Neutrophil (primary cell): ENCODE results near the gene RIMS3.

Source experiments
- H3K27ac ChIP-seq: fragments of 200-600 bp; sonication (generic); 2 replicates; pipeline ENCODE4 v1.5.1; 2016; ENCODE audit warnings: mild to moderate bottlenecking, moderate library complexity
- H3K27me3 ChIP-seq: fragments of 200-600 bp; sonication (generic); 2 replicates; pipeline ENCODE4 v1.6.0; 2016; ENCODE audit warnings: mild to moderate bottlenecking
- H3K36me3 ChIP-seq: fragments of 200-600 bp; sonication (generic); 2 replicates; pipeline ENCODE4 v1.5.1; 2017
- H3K4me1 ChIP-seq, 2 experiments: fragments of 200-600 bp in 1 of 2; sonication (generic) in 1 of 2; 1 replicate in 1 of 2; 2 replicates in 1 of 2; pipeline versions ENCODE4 v1.5.1 to v1.6.1; 2013 to 2016; ENCODE audit warnings: low read depth in 1 of 2, low read length in 1 of 2, mild to moderate bottlenecking in 1 of 2, moderate library complexity in 1 of 2; ENCODE audit not compliant: control insufficient read depth in 1 of 2, insufficient read depth in 1 of 2
- H3K4me3 ChIP-seq, 2 experiments: fragments of 200-600 bp in 1 of 2; sonication (generic) in 1 of 2; 1 replicate in 1 of 2; 2 replicates in 1 of 2; pipeline ENCODE4 v1.5.1; 2013 to 2016; ENCODE audit warnings: low read depth in 1 of 2, low read length in 1 of 2, mild to moderate bottlenecking in 1 of 2, moderate library complexity in 1 of 2
- H3K9me3 ChIP-seq: fragments of 200-600 bp; sonication (generic); 2 replicates; pipeline ENCODE4 v1.5.1; 2016
- TF ChIP-seq, protein P1 (sequence below): fragments of 200-600 bp; sonication (generic); IDR thresholded peaks from 2 replicates; pipeline ENCODE4 v1.5.1; 2016; ENCODE audit warnings: antibody characterized with exemption

The RIMS3 gene

DNA sequence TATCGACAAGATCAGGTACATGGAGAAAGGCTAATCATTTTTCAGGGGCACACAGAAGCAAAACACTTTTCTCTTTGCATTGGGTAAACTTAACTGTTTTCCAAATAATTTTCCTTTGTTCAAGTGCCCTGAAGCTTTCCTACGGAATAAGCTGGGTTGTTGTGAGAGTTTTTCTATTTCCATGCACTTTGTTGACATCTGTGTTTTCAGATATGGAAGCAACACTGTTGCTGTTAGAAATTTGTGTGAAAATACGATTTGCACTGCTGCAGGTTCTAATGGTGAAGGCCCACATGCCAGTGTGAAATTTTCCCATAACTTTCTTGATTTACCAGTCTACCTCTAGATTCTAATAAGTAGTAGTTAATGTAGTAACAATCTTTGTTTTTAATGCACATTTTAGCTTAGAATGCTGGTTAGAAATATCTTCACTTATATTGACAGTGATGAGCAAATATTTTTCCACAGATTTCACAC is 44.4 kb upstream of the RIMS3 start:
- H3K4me1 ChIP-seq, result peaks cover 40 to 64% of the 10 kb centered on the region in 2 experiments
- H3K4me3 ChIP-seq, result peak overlapping the region; percentile 51 to 67
- no peaks in the 10 kb centered on the region for H3K9me3 ChIP-seq
- H3K27me3 ChIP-seq, result no peaks in the 10 kb centered on the region
- peak overlapping the region; percentile 80 for H3K27ac ChIP-seq
- TF ChIP-seq, protein P1, sequence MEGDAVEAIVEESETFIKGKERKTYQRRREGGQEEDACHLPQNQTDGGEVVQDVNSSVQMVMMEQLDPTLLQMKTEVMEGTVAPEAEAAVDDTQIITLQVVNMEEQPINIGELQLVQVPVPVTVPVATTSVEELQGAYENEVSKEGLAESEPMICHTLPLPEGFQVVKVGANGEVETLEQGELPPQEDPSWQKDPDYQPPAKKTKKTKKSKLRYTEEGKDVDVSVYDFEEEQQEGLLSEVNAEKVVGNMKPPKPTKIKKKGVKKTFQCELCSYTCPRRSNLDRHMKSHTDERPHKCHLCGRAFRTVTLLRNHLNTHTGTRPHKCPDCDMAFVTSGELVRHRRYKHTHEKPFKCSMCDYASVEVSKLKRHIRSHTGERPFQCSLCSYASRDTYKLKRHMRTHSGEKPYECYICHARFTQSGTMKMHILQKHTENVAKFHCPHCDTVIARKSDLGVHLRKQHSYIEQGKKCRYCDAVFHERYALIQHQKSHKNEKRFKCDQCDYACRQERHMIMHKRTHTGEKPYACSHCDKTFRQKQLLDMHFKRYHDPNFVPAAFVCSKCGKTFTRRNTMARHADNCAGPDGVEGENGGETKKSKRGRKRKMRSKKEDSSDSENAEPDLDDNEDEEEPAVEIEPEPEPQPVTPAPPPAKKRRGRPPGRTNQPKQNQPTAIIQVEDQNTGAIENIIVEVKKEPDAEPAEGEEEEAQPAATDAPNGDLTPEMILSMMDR, result no peak
- H3K36me3 ChIP-seq, result no peaks in the 10 kb centered on the region

DNA sequence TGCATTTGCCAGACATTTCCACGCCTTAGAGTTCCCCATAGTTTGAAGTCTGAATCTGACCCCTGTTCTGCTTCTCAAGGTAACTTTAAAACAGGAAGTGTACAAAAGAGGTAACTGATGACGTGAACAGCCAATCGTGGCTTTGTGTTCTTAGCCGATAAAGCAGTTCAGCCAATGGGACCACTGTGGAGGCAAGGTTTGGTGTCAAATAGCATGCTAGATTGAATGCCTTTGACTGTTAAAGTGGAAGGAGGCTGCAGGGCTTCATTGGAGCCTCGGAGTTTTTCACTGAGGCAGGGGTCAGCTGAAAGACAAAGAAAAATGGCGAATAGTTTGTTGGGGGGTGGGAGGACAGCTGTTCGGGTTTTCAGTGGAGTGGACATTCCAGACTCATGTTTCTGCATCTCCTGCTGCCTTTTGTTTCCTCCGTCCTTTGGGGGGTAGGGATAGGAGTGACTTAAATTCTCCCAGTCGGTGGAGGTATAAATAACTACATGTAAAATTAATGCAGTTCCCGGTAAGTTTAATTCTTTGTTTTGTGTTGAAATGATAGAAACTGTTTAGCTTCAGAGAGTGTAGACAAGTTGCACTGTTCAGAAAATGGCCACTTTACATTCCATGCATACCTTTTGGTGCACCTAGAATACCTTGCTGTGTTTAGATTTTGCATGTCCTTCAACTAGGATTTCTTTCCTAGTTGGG is 43.8 kb upstream of the RIMS3 start:
- Histone ChIP-seq H3K9me3 (no peaks in the 10 kb centered on the region), H3K4me1 (peaks cover 40 to 60% of the 10 kb centered on the region in 2 experiments), H3K4me3 (peak overlapping the region; percentile 51 to 67), H3K36me3 (no peaks in the 10 kb centered on the region), H3K27ac (peak overlapping the region; percentile 80), H3K27me3 (no peaks in the 10 kb centered on the region)
- TF ChIP-seq, protein P1, result no peak

DNA sequence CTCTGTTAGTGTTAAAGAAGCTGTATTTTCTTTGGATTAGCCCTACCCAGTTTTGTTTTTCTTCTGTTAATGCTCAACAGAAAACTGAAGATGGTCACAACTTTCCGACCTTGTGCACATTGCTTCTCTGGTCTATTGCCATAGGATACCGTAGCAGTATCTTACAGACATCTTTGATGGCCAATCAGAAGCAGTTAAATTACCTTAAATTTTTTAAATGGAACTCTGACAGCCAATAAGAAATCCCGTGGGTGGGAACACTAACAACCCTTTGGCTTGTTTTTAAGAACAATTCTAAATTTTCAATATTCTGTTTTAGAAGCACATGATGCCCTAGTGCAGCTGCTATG is 43.2 kb upstream of the RIMS3 start:
- Histone ChIP-seq H3K36me3 (no peaks in the 10 kb centered on the region), H3K4me1 (peaks cover 39 to 56% of the 10 kb centered on the region in 2 experiments), H3K9me3 (no peaks in the 10 kb centered on the region), H3K4me3 (peak overlapping the region; percentile 51 to 67), H3K27me3 (no peaks in the 10 kb centered on the region), H3K27ac (peak overlapping the region; percentile 80)
- TF ChIP-seq, protein P1, result no peak

DNA sequence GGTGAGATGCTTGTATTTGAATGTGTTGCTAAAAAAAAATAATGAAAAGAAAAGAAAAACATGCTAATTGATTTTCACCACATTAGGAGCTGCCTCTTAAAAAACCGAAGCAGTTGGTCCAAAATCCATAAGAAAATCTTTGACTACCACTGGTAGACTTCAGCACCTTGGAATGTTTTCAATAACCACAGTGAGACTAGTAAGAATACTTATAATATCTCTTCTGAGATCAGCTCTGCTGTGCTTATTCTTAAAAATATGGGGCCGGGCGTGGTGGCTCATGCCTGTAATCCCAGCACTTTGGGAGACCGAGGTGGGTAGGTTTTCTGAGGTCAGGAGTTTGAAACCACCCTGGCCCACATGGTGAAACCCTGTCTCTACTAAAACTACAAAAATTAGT is 41.1 kb upstream of the RIMS3 start:
- H3K9me3 ChIP-seq, result no peaks in the 10 kb centered on the region
- no peaks in the 10 kb centered on the region for H3K36me3 ChIP-seq
- no peak overlapping the region for H3K4me3 ChIP-seq
- no peak overlapping the region for H3K27ac ChIP-seq
- TF ChIP-seq, protein P1, result no peak
- peaks cover 34 to 49% of the 10 kb centered on the region in 2 experiments for H3K4me1 ChIP-seq
- H3K27me3 ChIP-seq, result no peaks in the 10 kb centered on the region

DNA sequence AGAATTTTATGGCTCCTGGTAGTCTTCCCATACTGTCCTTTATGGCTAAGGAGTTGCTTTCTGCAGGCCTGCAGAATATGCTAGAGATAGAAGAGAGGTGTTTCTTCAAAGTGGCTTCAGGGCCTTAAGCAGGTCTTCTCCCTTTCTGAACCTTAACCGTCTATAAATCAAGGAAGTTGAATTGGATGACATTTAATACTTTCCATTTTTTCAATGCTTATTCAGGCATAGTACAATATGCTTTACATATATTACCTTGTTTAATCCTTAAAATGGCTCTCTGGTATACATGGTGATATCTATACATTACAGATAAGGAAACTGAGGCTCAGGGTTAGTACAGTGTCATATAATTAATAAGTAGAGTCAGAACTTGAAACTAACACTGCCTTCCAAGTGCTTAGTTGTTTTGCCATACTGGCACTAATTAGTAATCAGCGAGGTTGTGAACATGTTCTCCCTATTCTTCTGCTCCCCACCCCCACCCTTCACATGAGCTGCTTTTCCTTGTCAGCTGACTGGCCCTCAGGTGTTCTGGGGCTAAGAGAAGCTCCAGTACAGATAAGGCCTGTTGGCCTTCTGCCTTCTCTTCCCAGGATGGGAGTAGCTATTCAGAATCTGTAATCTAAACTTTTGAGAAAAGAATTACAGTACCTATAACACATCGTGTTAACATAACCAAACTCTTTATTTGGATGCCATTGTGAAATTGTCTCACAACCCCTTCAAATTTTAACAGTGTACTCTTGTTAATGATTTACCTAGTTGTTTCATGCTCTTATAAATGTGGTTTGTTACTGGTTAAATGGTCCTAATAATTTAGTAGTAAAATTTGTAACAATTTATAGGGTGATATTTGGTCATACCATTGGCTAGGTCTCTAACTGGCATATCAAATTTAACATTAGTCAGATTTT is 39.6 kb upstream of the RIMS3 start:
- no peak overlapping the region for H3K4me3 ChIP-seq
- TF ChIP-seq, protein P1, result no peak
- no peaks in the 10 kb centered on the region for H3K9me3 ChIP-seq
- peaks cover 46 to 52% of the 10 kb centered on the region in 2 experiments for H3K4me1 ChIP-seq
- H3K36me3 ChIP-seq, result no peaks in the 10 kb centered on the region
- no peaks in the 10 kb centered on the region for H3K27me3 ChIP-seq
- H3K27ac ChIP-seq, result no peak overlapping the region
